GM21381 (cell line): ENCODE data around the gene DNAH8.

Experiments used
- ATAC-seq: cut with Tn5 transposase; IDR thresholded peaks from one replicate; pipeline ENCODE4 v1.9.1; 2021; ENCODE audit warnings: mild to moderate bottlenecking, moderate library complexity; ENCODE audit not compliant: unreplicated experiment

Gene DNAH8

DNA sequence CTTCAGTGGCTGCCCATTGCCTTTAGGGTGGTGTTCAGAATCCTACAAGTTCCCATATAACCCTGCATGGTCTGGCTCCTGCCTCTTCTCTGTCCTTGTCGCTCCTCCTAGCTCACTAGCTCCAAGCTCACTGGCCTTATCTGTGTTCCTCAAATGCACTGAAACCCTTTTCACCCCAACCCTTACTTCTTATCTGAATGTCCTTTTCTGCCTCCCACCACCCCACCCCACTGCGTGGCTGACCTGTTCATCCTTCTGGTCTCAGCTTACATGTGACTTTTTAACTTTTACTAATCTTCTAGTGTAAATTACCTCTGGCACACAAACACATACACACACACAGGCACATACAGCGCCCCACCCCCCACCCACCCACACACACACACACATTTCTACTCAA lies 292.5 kb downstream of the DNAH8 start:
- no peak for ATAC-seq

DNA sequence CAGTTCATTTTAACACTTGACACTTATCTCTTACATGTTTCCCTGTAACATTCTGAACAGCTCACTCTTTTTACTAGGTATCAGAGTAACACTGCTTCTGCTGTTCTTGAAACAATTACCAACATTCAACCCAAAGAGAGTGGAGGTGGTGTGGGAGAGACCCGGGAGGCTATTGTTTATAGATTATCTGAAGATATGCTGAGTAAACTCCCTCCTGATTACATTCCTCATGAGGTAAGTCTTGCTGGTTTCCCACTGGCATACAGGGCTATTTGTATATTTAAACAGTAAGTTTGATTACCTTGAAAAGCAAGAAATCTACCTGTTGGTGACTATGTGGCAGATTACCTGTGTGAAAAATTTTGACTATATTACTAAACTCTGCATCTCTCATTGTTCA lies 293.6 kb downstream of the DNAH8 start:
- no peak for ATAC-seq

DNA sequence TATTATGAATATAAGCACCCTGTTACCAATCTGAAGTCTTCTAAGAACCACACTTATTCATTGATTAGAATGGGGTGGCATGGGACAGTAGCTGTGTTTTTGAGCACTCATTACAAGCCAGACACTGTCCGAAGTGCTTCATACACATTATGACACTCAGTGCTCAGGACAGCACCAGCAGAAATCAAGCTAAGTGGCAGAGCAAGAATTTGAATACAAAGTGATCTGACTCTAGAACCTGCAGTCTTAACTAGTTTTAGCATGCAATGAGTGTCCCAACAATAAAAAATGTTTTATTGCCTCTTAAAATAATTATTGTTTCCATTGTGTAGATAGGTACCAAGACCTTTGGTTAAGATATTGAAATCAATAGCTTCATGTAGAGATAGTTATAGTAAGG lies 294.4 kb downstream of the DNAH8 start:
- no peak for ATAC-seq

DNA sequence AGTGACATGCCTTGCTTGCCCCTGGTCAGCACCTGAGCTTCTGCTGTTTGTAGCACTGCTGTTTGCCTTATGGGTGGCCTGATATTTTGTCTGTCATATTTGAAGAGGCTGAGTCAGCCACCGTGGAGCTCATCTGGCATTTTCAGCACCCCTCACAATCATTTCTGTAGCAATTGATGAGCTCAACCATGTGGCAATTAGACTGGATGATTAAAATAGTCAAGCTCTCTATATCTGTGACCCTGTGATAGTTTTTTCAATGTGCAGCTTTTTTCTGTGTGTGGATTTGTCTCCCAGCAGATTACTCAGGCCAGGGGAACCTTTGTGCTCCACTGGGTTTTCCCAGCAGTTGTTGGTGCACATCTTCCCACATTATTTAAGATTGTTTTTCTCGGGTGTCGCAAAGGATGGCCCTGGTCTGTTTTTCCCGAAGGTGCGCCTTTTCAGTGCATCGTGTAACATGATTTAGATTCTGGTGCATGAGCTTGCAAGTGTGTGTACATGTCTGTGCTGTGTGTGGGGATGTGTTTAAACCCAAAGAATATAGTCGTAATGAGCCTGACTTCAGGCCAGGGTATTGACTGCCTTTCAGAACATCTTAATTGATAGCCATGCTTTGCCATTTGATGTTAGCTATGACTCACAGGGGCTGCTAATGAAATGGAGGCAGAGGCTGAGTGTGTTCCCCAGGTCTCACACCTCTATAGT lies 301.9 kb downstream of the DNAH8 start:
- ATAC-seq, result no peak

DNA sequence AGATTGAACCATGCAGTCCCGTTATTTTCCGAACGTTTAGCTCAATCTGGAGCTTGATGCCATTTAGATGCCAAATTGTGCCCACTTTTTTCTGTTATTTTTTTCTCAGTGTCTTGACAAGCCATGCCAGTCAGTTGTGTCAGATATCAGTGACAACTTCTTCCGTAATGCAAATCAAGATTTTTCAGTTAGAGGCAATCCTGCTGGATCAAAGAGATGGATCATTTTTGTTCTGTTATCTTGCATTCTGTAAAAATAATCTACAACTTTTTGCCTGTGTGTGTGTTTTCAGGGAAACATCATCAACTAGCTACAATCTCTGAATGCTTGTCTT lies 302.4 kb downstream of the DNAH8 start:
- ATAC-seq, result no peak

DNA sequence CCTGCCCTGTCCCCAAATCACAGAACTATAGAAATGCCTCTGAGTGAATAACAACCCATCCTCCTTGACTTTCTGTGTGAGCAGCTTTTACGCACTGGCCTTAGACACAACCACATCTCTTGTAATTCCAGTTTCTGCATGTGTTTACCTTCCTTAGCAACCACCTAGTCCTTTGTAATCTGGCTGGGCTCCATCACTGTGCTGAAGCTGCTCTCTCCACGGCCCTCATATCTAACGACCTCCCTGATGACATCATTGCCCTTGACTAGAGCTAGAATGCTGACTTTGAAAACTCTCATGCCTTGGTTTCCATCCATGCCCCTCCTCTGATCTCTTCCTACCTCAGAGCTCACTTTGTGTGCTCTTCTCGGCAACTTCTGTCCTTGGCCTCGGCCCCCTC lies 303.0 kb downstream of the DNAH8 start:
- no peak for ATAC-seq

DNA sequence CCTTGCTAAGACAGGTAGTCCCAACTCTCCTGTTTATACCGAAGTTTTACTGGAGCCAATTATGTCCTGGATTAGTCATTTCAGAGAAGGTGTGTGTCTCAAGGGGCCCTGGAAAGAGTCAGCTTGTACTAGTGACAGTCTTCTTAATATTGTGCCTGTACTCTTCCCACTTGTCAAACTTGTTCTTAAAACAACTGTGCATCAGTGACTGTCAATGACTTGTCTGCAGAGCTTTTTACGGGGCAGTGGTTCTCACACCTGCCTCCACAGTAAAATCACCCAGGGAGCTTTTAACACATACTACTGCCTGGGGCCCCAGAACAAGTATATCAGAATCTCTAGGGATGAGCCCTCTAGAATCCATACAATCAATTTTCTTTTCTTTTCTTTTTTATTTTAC lies 305.0 kb downstream of the DNAH8 start:
- ATAC-seq, result no peak

DNA sequence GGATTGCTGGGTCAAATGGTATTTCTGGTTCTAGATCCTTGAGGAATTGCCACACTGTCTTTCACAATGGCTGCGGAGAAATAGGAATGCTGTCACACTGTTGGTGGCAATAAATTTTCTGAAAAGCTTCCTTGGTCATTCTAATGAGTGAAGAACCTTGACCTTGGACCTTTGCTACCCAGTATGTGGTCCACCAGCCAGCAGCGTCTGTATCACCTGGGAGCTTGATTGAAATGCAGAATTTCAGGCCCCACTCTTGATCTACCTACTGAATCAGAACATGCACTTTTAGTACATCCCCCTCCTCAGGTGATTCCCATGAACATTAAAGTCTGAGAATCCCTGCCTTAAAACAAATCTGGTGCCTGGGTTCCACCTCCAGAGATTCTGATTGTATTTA lies 305.9 kb downstream of the DNAH8 start:
- ATAC-seq, result no peak

DNA sequence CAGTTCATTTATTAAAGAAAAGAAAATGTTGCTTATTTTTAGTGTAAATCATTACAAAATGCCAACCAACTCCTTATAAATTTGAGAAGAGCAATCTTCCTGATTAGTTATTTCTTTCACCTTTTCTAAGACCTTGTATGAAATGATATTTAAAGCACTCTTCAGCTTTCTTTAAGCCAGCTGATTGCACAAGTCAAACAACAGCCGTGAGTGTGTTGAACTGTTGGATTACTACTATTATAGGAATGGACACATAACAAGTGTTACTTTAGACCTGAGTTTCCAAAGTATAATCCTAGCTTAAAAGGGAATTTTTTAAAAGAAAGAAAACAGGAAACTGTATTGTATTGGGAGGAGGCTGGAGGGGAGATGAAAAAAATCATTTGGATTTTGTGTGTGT lies 306.7 kb downstream of the DNAH8 start:
- ATAC-seq, result no peak

DNA sequence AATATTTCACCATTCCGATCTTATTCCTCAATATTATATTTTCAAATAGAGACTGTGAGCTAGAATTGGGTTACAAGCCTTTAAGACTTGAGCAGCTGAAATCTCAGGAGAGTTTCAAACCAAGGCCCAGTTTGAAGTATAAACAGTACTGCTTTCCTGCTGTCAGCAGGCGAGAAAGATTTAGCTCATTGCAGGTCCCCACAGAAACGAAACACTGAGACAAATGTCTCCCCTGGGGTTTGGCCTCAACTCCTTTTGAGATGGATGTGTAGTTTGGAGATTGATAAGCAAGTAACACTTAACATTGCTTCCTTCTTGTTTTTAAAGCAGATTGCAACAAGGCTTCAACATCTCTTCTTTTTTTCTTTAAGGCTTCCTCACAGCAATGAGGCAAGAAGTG lies 311.1 kb downstream of the DNAH8 start:
- ATAC-seq, result no peak

DNA sequence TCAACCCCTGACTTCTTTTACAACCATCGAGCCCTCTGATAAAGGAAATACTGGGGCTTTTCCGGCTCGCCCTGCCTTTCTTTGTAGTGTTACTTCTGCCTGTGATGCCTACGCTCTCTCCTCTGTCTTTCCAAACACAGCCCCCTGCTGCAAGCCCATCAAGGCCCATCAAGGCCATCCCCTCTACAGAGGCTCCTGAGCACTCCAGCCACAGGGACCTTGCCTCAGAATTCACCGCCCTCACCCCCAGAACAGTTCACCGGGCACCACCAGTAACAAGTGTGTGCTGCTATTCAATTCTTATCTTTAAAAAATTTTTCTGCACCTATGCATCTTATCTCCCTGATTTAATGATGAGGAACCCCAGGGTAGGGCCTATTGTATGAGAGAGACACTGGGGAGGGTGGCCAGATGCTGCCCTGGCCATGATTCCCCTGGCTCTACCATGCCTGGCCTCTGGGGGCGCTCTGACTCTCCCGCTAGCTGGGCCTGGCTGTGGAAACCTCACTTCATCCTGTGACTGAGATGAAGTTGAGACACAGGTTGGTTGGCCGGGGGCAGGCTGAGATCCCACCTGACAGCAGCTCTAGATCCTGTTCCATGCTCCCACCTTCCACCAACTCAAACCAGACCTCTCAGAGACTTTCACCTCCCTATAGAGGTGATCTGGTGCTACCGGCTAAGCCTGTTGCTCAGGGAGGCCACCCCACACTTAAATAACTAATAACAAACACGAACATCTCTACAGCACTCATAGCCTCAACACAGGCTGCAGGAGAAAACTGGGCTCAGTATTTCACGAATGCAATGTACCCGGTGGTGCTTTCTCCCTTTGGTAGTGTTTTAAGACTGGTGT lies 314.3 kb downstream of the DNAH8 start:
- ATAC-seq, result no peak

DNA sequence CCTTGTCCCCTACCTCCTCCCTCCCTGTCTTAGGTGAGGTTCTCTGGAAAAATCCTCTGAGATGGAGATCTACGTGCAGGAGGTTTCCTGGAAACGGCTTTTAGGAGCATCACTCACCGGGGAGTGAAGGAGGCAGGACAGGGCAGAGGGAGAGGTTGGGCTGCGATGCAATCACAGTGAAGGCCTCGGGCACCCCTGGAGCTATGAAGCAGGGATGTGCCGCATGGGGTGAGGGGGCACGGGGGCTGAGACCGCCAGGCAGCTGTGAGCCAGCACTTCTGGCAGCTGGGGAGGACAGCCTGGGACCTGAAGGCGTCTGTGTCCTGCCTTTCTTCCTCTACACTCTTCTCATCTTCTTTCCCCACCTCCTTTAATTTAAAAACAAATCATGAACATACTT lies 320.6 kb downstream of the DNAH8 start:
- ATAC-seq, result no peak

DNA sequence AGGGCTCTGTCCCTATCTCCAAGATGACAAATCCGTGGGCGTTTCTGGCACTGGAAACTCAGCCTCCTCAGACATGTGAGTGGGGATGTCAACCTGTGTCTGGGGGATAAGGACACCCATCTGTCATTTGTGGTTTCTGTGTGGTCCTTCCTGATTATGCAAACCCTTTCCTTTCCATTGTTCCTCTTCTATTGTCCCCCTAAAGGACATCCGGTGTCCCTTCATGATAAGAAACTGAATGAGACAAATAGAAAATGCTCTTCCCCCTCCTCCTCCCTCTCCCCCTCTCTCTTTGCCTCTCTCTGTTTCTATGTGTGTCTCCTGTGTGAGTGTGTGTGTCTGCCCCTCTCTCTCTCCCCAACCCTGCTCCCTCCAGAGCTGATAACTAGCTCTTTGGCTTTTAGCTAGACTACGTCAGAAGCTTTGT lies 322.0 kb downstream of the DNAH8 start:
- no peak for ATAC-seq

DNA sequence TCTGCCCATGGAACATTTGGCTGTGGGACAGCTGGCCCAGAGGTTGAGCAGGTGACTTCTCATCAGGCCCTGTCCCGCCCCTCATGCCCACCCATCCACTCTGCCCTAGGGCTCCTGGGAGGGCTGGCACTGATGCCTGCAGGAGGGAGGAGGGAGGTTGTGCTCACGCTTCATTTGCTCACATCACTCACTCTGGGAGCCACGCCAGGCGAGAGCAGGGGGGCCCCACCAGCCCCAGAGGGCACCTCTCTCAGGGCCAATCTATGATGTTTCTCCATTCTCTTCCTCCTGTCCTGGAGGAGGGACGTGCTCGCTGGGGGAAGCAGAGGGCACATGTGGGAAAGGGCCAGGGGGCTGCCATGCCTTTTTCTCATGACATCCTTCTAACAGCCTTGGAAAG lies 322.6 kb downstream of the DNAH8 start:
- ATAC-seq, result no peak

DNA sequence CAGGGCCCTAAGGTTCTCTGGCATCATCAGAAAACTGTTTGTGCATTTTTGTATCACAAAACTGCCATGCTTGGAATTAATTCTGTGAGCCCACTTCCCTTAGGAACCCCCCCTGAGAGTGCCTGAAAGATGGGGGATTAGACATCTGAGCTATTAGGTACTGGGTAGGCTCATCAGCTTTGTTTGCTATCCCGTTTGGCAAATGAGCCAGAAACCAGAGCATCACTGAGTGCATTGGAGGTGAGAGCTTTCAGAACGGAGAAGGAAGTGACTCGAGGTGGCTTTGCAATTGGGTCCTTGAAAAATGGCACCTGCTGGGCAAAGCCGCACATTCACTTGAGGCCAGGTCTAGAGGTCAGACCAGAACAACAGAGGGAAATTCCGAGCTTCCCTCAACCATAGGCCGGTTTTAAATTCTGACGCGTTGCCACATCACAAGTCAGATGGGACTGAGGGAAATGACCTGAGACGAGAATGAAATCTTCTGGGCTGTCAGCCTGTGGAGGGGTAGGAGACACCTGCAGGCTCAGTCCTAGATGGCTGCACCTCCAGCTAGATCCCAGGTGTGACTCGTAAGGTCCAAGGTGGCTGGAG lies 325.1 kb downstream of the DNAH8 start:
- ATAC-seq, result no peak

DNA sequence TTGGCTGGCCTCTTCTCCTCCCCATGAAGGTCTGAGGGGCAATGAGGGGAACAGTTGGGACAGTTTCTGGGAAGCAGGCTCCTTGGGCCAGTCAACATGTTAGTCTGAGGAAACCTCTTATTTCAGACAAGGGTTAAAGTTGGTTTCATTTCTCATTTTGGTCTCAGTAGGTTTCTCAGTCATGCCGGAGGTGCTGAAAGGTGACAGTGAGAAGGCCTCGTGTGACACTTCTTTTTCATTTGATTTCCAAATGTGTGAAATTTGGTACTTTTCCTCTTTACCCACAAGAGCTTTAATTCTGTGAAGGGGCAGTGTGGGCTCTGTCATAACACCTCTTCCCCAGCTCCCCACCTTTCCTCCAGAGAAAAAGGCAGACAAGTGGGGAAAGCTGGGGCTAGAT lies 326.0 kb downstream of the DNAH8 start:
- ATAC-seq, result peak; percentile 69

DNA sequence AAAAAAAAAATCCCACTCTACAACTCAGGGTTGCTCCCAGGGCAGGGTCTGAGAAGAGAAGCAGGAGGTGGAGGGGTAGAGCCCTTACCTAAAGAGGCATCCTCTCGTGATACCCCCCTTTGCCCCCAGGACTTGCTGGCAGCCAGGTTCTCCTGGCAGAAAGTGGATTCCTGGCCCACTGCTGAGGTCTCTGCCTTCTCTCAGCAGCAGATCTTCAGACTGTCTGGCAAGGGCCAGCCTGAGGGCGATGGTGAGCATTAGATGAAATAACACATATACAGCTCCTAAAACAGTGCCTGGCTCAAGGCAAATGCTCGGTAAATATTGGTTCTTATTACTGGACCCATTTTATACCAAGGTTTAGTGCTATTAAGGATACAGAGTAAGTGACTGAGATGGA lies 328.7 kb downstream of the DNAH8 start:
- no peak for ATAC-seq

DNA sequence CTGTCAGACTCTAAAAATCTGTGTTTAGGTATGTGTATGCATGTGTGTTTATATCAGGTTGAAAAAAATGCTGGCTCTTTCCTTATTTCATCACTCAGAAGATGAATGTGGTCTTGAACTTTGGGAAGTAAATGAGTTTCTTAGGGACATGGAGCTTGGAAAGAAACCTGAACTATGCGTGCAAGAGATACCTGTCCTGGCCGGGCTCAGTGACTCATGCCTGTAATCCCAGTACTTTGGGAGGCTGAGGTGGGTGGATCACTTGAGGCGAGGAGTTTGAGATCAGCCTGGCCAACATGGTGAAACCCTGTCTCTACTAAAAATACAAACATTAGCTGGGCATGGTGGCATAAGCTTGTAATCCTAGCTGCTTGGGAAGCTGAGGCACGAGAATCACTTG lies 329.1 kb downstream of the DNAH8 start:
- ATAC-seq, result no peak

DNA sequence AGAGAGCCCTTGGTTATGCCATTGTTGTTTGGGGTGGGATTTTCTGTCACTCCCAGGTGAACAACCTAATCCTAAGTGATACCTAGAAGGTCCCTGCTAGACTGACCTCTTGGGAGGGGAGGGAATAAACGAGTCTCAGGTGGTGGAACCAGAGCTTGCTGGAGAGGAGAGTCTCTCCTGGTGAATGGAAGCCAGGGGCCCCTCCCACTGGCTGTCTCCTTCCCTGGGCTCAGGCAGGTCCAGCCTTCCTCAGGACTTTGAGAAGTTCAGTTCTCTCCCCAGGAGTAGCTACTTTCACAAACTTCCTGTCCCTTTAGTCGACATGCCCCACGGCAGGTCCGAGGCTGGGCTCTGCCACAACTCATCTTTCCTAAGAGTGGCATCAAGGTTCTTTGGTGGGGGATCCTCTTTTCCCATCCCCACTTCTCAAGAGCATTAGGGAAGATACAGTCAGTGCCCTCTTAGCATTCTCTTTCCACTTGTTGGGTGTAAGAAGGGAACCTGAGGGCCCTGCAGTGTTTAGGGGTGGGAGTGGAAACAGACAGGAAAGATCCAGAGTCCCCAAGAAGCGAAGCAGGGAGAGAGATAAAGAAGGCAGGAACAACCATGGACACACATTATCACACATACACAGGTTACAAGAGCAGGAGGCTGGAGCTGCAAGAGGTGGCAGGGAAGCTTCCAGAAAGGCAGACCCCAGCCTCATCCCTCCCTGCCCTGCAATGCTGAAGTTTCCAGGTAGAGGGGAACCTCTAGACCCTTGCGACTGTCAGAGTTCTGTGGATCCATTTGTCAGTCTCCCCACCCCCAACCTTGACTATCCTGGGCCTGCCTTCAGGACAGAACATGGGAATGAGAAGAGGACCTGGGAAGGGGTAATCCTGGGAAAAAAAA lies 332.6 kb downstream of the DNAH8 start:
- ATAC-seq, result no peak

DNA sequence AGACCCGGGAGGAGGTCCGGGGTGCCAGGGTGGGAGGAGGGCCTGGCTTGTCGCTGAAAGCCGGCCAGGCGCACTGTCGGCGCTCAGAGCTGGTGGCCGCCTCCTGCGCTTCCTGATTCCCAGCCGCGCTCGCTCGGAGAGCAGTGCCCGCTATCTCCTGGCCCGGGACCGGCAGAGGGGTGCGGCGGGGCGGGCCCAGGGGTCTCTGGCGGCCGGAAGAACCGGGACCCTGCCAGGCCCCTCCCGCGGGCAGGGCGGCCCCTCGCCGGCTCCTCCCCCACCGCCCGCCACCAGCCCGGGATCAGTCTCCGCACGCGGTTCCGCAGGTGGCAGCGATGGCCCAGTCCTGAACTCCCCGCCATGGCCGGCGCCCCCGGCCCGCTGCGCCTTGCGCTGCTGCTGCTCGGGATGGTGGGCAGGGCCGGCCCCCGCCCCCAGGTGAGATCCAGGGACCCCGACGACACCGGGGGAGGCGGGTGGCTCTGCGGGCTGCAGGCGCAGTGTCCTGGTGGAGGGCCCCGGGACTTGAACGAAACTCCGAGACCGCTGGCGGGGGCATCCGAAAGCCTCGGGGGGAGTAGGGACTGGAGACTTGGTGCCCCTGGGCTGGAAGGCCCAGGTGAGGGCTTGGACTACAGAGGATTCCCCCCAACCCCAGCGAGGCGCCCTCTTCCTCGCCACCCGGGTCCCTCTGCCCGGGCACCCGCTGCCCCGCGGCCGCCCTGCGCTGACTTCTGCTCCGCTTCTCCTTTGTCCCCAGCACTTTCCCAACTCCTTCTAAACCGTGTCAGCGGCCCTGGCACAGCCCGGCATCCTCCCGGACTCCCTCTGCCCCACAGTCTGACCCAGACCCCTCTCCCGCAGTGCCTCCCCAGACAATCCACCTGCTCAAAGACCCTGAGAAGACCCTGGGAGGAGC lies 333.6 kb downstream of the DNAH8 start, which contains the start of gene GLP1R:
Gene GLP1R (plus strand): TSS at position 301 of the 919 bp plus-strand sequence. CDS start 60 bp downstream, at position 361.
- no peak for ATAC-seq
